ENCODE measurements around the gene CGB7. TPM values are rescaled to one million over a fixed set of nuclear protein-coding genes. Genes with fewer than 3 reads are reported as not detected.

CGB7 gene
- total RNA-seq, 1 donor from 2014 or later, result 7.1 TPM

- Mint-ChIP-seq H3K27ac (ENCODE audit: unreplicated experiment) (no peak overlapping the region), H3K9me3 (ENCODE audit: unreplicated experiment) (no peaks in the 10 kb centered on the region), H3K27me3 (ENCODE audit: low read depth, unreplicated experiment) (no peaks in the 10 kb centered on the region), H3K4me3 (ENCODE audit: unreplicated experiment) (no peak overlapping the region), H3K36me3 (ENCODE audit: low read depth, unreplicated experiment) (peaks cover 21% of the 10 kb centered on the region), H3K4me1 (ENCODE audit: low read depth, unreplicated experiment) (no peaks in the 10 kb centered on the region)
- Histone ChIP-seq H3K9ac (ENCODE audit: low read length) (no peak overlapping the region), H2AFZ (ENCODE audit: low read depth, low read length) (no peak overlapping the region), H3K79me2 (ENCODE audit: insufficient read depth, low read length) (no peaks in the 10 kb centered on the region), H3K4me3 (ENCODE audit: insufficient read depth, low read depth, low read length) (no peak overlapping the region), H3K27ac (ENCODE audit: low read depth, low read length) (no peak overlapping the region), H3K27me3 (ENCODE audit: insufficient read depth, low read length) (no peaks in the 10 kb centered on the region), H3K4me2 (ENCODE audit: low read length) (no peak overlapping the region), H3K4me1 (ENCODE audit: insufficient read depth, low read length) (no peaks in the 10 kb centered on the region), H4K20me1 (ENCODE audit: insufficient read depth, low read length) (peaks cover 3% of the 10 kb centered on the region), H3K36me3 (ENCODE audit: insufficient read depth, low read length) (peaks cover 18% of the 10 kb centered on the region), H3K9me3 (ENCODE audit: insufficient read depth, low read depth, low read length) (no peaks in the 10 kb centered on the region)
- FAIRE-seq (no peak), DNase-seq (ENCODE audit: low read depth) (no peak)
- TF ChIP-seq, protein P1, sequence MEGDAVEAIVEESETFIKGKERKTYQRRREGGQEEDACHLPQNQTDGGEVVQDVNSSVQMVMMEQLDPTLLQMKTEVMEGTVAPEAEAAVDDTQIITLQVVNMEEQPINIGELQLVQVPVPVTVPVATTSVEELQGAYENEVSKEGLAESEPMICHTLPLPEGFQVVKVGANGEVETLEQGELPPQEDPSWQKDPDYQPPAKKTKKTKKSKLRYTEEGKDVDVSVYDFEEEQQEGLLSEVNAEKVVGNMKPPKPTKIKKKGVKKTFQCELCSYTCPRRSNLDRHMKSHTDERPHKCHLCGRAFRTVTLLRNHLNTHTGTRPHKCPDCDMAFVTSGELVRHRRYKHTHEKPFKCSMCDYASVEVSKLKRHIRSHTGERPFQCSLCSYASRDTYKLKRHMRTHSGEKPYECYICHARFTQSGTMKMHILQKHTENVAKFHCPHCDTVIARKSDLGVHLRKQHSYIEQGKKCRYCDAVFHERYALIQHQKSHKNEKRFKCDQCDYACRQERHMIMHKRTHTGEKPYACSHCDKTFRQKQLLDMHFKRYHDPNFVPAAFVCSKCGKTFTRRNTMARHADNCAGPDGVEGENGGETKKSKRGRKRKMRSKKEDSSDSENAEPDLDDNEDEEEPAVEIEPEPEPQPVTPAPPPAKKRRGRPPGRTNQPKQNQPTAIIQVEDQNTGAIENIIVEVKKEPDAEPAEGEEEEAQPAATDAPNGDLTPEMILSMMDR (IDR thresholded peaks at IDR 0.05; ENCODE audit: insufficient read depth, low read depth, low read length), result no peak
These were observed 50.6 kb downstream of the CGB7 start for GRCh38 chr19:49006905-49007304.

DNA sequence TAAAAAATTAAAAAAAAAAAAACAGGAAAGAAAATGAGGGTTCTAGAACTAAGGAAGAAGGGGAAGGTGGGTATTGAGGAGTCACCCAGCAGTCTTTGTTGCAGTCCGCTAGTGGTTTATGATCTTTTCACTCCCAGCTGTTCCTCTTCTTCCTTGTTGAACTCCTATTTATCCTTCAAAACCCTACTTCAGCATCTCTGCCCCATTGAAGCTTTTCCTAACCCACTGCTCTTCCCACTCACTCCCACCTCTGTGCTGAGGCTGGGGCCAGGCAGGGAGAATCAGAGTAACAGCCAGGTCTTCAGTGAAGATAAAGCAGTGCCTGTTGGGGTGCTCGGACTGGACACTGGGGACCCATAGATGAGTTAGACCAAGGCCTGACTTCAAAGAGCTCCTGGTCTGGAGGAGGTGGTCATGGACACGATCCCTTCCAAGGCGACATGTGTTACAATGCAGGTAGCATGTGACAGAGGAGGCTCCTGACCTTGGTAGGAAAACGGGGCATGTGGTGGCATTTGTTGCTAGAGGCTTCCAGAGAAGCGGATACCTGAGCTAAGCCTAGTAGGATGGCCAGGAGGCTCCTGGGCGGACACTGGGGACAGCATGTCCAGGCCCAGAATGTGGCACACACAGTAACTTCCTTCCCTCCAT, 52.5 kb downstream of the CGB7 start:
- Mint-ChIP-seq H3K36me3 (ENCODE audit: low read depth, unreplicated experiment) (peaks cover 14% of the 10 kb centered on the region), H3K27ac (ENCODE audit: unreplicated experiment) (no peak overlapping the region), H3K9me3 (ENCODE audit: unreplicated experiment) (no peaks in the 10 kb centered on the region), H3K4me3 (ENCODE audit: unreplicated experiment) (no peak overlapping the region), H3K4me1 (ENCODE audit: low read depth, unreplicated experiment) (peaks cover under 1% of the 10 kb centered on the region), H3K27me3 (ENCODE audit: low read depth, unreplicated experiment) (no peaks in the 10 kb centered on the region)
- H4K20me1 ChIP-seq (ENCODE audit: insufficient read depth, low read length), result peaks cover 4% of the 10 kb centered on the region
- TF ChIP-seq EZH2 (IDR thresholded peaks at IDR 0.05; ENCODE audit: insufficient read depth, low read length), result no peak
- TF ChIP-seq, protein P1 (IDR thresholded peaks at IDR 0.05; ENCODE audit: insufficient read depth, low read depth, low read length), result no peak
- no peak overlapping the region for H3K9ac ChIP-seq (ENCODE audit: low read length)
- H3K4me2 ChIP-seq (ENCODE audit: low read length), result no peak overlapping the region
- no peak overlapping the region for H2AFZ ChIP-seq (ENCODE audit: low read depth, low read length)
- H3K4me3 ChIP-seq (ENCODE audit: insufficient read depth, low read depth, low read length), result no peak overlapping the region
- FAIRE-seq (no peak), DNase-seq (ENCODE audit: low read depth) (no peak)
- H3K79me2 ChIP-seq (ENCODE audit: insufficient read depth, low read length), result peaks cover 4% of the 10 kb centered on the region
- H3K27me3 ChIP-seq (ENCODE audit: insufficient read depth, low read length), result no peaks in the 10 kb centered on the region
- H3K4me1 ChIP-seq (ENCODE audit: insufficient read depth, low read length), result no peaks in the 10 kb centered on the region
- no peak overlapping the region for H3K27ac ChIP-seq (ENCODE audit: low read depth, low read length)
- H3K36me3 ChIP-seq (ENCODE audit: insufficient read depth, low read length), result peaks cover 20% of the 10 kb centered on the region
- no peaks in the 10 kb centered on the region for H3K9me3 ChIP-seq (ENCODE audit: insufficient read depth, low read depth, low read length)

Small RNA genes lying within 50 kb of the gene (microRNA-seq; reads per million reads assigned to microRNA genes)
- 1.4 reads per million for gene MIR6798

Other genes with a start within 250 kb of the CGB7 start
- gene BCAT2, start 246.7 kb downstream of the CGB7 start, total RNA-seq, result 38.1 and 41.5 TPM in 2 replicates
- 8.2 and 9.7 TPM in 2 replicates for gene HSD17B14, start 221.3 kb downstream of the CGB7 start, total RNA-seq
- gene PLEKHA4, start 189.1 kb downstream of the CGB7 start, total RNA-seq, result 27.5 and 32.8 TPM in 2 replicates
- gene PPP1R15A, start 185.3 kb downstream of the CGB7 start, total RNA-seq, result 39.5 and 53.2 TPM in 2 replicates
- gene TULP2, start 159.0 kb downstream of the CGB7 start, total RNA-seq, result not detected in 2 replicates
- gene NUCB1, start 157.4 kb downstream of the CGB7 start, total RNA-seq, result 164 and 189 TPM in 2 replicates
- gene DHDH, start 124.0 kb downstream of the CGB7 start, total RNA-seq, result 0.45 TPM in 1 of 2 replicates, not detected in the other
- 169 and 174 TPM in 2 replicates for gene BAX, start 102.9 kb downstream of the CGB7 start, total RNA-seq
- 3,402 and 4,020 TPM in 2 replicates for gene FTL, start 92.4 kb downstream of the CGB7 start, total RNA-seq
- gene GYS1, start 64.4 kb downstream of the CGB7 start, total RNA-seq, result 86.0 and 86.8 TPM in 2 replicates
- 105 and 106 TPM in 2 replicates for gene RUVBL2, start 63.9 kb downstream of the CGB7 start, total RNA-seq
- gene LHB, start 40.7 kb downstream of the CGB7 start, total RNA-seq, result 0.48 TPM in 1 of 2 replicates, not detected in the other
- gene CGB3, start 33.4 kb downstream of the CGB7 start, total RNA-seq, result 3.6 and 4.5 TPM in 2 replicates
- gene CGB2, start 25.9 kb downstream of the CGB7 start, total RNA-seq, result 0.52 and 2.9 TPM in 2 replicates
- gene CGB1, start 20.9 kb downstream of the CGB7 start, total RNA-seq, result 2.3 TPM in 1 of 2 replicates, not detected in the other
- 2.0 and 6.5 TPM in 2 replicates for gene CGB5, start 13.9 kb downstream of the CGB7 start, total RNA-seq
- 9.4 and 15.8 TPM in 2 replicates for gene CGB8, start 8.6 kb downstream of the CGB7 start, total RNA-seq
- 7.2 and 7.3 TPM in 2 replicates for gene NTF4, start 7.1 kb upstream of the CGB7 start, total RNA-seq
- 0.05 TPM in 1 of 2 replicates, not detected in the other for gene KCNA7, start 14.9 kb upstream of the CGB7 start, total RNA-seq
- 173 and 177 TPM in 2 replicates for gene SNRNP70, start 27.7 kb upstream of the CGB7 start, total RNA-seq
- gene LIN7B, start 56.6 kb upstream of the CGB7 start, total RNA-seq, result 8.9 and 9.7 TPM in 2 replicates
- 0.73 and 1.4 TPM in 2 replicates for gene C19orf73, start 61.4 kb upstream of the CGB7 start, total RNA-seq
- gene PPFIA3, start 61.8 kb upstream of the CGB7 start, total RNA-seq, result 9.2 and 11.7 TPM in 2 replicates
- gene HRC, start 97.6 kb upstream of the CGB7 start, total RNA-seq, result not detected in 2 replicates
- 26.3 and 28.3 TPM in 2 replicates for gene TRPM4, start 100.0 kb upstream of the CGB7 start, total RNA-seq

Measured in astrocyte (in vitro differentiated cells and primary cell).